Measurements from ENCODE around the gene VIP.

DNA sequence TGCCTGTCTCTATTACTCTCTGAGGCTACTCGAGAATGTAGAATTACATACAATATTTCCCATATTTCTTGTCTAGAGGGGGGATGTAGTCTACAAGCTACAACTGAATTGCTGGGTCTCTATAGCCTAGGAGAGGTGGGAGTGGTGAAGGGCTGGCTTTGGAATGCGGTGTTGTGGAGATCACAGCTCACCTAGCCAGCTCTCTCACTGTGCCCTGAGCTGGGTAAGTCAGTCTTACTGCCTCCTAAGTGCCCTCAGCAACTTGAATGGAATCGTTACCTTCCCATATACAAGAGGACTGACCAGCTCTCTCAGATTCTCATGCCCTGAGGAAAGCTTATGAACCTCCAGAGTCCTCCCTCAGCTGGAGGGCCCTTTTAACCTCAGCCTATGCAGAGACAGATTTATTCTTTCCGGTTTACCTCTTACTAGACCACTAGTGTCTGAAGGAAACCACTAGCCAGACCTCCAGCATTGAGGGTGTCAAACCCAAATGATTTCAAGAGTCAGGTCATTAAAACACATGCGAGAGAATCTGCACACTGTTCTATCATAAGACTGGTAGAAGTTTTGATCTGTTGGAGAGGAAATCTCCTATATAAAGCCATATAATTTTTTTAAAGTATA lies 20.6 kb downstream of the VIP start:
- TF ChIP-seq, protein P1, sequence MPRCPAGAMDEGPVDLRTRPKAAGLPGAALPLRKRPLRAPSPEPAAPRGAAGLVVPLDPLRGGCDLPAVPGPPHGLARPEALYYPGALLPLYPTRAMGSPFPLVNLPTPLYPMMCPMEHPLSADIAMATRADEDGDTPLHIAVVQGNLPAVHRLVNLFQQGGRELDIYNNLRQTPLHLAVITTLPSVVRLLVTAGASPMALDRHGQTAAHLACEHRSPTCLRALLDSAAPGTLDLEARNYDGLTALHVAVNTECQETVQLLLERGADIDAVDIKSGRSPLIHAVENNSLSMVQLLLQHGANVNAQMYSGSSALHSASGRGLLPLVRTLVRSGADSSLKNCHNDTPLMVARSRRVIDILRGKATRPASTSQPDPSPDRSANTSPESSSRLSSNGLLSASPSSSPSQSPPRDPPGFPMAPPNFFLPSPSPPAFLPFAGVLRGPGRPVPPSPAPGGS (IDR thresholded peaks at IDR 0.05), result no peak
- no peak for TF ChIP-seq POLR2A (IDR thresholded peaks at IDR 0.05; ENCODE audit: low read length)
- TF ChIP-seq JUNB (IDR thresholded peaks at IDR 0.05), result no peak
